Left lung (tissue), 10 donors: ENCODE results near the gene MAP3K12. TPM values are rescaled to one million over a fixed set of nuclear protein-coding genes. Genes with fewer than 3 reads are reported as not detected.
"Not testable (repeated sequence)": the region's sequence is repeated elsewhere in the genome, so short reads cannot be mapped to it uniquely, and the experiment has no call there.

Experiments used
- ATAC-seq: fragments of 200-7000 bp; cut with Tn5 transposase; one replicate; pipeline ENCODE4 v1.9.1; 2020; ENCODE audit warnings: moderate library complexity
- DNase-seq, 4 donors: peaks; one replicate each; pipeline ENCODE4 v3.0.0-alpha.2; 2013 to 2020
- H3K27ac ChIP-seq, 2 donors: fragments of 200-600 bp; sonication (generic) in 1 of 2; one replicate each; pipeline versions ENCODE4 v1.5.0 to v1.8.0; 2020 to 2021
- H3K27me3 ChIP-seq, 2 donors: fragments of 200-600 bp; sonication (generic) in 1 of 2; one replicate each; pipeline versions ENCODE4 v1.5.0 to v1.8.0; 2020 to 2021
- H3K36me3 ChIP-seq, 2 donors: fragments of 200-600 bp; sonication (generic) in 1 of 2; one replicate each; pipeline versions ENCODE4 v1.5.0 to v1.8.0; 2020 to 2021
- H3K4me1 ChIP-seq, 2 donors: fragments of 200-600 bp; one replicate each; pipeline ENCODE4 v1.8.0; 2021
- H3K4me3 ChIP-seq, 2 donors: fragments of 200-600 bp; sonication (generic) in 1 of 2; one replicate each; pipeline versions ENCODE4 v1.5.0 to v1.8.0; 2020 to 2021; ENCODE audit warnings: mild to moderate bottlenecking in 1 of 2
- H3K9me3 ChIP-seq, 2 donors: fragments of 200-600 bp; sonication (generic) in 1 of 2; one replicate each; pipeline versions ENCODE4 v1.5.0 to v1.8.0; 2020 to 2021
- intact Hi-C, 2 donors: fragments of 100-400 bp; cut with DNase I; formaldehyde crosslinking; loops; one replicate each; pipeline versions ENCODE4 v1.11.2 to v1.14.2; 2022
- polyA plus RNA-seq, 6 donors: library from polyadenylated mRNA; unstranded; fragments of 120-200 nt; gene quantifications; one replicate each; pipeline ENCODE4 v1.2.1, GENCODE V29; 2013; ENCODE audit not compliant: insufficient read length in 6 of 6
- total RNA-seq, 2 donors: library from RNA; stranded (reverse); fragmentation: NEBNext Ultra II Directional; extraction: Animal tissue kit (Norgen Biotek cat#: 25700); gene quantifications; one replicate each; pipeline ENCODE4 v1.2.1, GENCODE V29; 2021
- TF ChIP-seq, protein P1 (sequence below), 2 donors: fragments of 200-600 bp; sonication (generic) in 1 of 2; IDR thresholded peaks; one replicate each; pipeline versions ENCODE4 v1.5.0 to v1.8.0; 2021; ENCODE audit warnings: antibody characterized with exemption in 2 of 2
- donor health status: DM: no; HTN: yes; CAD: no.
- donor health status: DM: no; HTN: no; CAD: no.

MAP3K12 gene
- total and polyA plus RNA-seq, 8 donors, result 19.9 to 38.0 (median 31.1) TPM

DNA sequence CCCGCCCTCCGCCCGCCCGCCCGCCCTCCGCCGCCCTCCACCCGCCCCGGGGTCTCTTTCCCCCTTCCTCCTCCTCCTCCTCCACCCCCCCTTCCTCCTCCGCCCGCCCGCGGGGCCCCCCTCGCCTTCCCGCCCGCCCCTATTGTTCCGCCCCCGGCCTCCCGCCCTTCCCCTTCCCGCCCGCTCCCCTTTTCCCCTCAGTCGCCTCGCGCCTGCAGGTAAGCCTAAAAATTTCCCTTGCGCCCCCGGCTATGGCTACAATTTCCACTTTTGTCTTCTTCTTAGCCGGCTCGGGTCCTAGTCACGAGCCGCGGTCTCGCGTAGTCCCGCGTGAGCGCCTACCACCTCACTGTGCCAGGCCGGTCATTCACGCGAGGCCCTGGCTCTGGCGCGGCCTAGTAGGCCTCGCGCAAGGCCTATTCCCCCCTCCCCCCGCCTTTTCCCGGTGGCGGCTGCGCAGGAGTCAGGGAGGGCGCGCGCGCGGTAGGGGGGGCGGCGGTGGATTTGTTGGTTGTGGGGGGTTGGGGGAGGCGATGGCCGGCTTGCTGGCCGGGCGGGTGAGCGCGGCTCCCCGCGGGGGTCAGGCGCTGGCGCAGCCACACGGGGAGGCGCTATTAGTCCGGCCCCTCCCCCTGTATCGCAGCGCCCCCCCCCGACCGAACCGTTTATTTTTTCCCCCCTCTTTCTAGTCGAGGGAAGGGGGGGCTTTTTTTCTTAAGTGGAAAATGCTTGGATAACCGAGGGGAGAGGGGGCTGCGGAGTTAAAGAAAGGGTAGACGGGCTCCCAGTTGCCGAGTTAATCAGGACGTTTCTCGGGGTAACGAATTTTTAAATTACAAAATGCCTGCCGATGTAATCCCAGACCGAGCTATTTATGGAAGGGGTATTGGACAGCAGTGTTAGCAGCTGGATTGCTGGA is 46.8 kb downstream of the MAP3K12 start:
- peaks cover 4 to 52% of the 10 kb centered on the region in 2 donors for H3K36me3 ChIP-seq
- intact Hi-C loops, result no loop called here
- H3K4me3 ChIP-seq, result peak overlapping the region; percentile 54 to 69
- TF ChIP-seq, protein P1, sequence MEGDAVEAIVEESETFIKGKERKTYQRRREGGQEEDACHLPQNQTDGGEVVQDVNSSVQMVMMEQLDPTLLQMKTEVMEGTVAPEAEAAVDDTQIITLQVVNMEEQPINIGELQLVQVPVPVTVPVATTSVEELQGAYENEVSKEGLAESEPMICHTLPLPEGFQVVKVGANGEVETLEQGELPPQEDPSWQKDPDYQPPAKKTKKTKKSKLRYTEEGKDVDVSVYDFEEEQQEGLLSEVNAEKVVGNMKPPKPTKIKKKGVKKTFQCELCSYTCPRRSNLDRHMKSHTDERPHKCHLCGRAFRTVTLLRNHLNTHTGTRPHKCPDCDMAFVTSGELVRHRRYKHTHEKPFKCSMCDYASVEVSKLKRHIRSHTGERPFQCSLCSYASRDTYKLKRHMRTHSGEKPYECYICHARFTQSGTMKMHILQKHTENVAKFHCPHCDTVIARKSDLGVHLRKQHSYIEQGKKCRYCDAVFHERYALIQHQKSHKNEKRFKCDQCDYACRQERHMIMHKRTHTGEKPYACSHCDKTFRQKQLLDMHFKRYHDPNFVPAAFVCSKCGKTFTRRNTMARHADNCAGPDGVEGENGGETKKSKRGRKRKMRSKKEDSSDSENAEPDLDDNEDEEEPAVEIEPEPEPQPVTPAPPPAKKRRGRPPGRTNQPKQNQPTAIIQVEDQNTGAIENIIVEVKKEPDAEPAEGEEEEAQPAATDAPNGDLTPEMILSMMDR (IDR thresholded peaks at IDR 0.05), result peak in 1 of 2 donors; percentile 18
- H3K4me1 ChIP-seq, result peaks cover 14 to 38% of the 10 kb centered on the region in 2 donors
- DNase-seq, result peak; percentile 84 to 91 (median 86)
- no peaks in the 10 kb centered on the region for H3K27me3 ChIP-seq
- no peaks in the 10 kb centered on the region for H3K9me3 ChIP-seq
- H3K27ac ChIP-seq, result peak overlapping the region; percentile 92 to 94
- peak; percentile 82 for ATAC-seq

DNA sequence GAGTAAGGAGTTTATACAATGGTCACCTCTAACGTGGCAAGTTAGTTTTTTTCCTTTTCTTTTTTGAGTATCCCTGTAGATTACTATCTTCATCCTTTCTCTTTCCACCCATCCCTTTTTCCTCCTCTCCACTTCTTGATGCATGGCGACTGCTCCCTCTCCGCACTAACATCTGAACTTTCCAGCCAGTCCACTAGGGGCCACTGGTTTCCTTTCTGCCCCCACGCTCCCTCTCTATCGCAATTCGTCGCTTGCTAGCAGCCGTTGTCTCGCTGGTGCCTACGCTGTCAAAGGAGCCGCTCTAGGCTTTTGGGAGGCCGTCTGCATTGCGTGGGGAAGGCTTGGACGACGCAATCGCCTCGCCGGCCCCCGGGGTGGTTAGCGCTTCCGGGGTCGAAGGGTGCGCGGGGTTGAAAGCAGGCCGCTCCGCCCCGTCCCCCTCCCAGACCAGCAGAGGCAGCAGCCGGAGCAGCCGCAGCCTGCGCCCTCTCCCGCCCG is 47.5 kb downstream of the MAP3K12 start, which contains the start of gene PCBP2:
Gene PCBP2 (plus strand): TSS at position 442 of the 498 bp plus-strand sequence. CDS start 2,699 bp downstream, outside the sequence.
- Histone ChIP-seq H3K9me3 (no peaks in the 10 kb centered on the region), H3K36me3 (peaks cover 2 to 52% of the 10 kb centered on the region in 2 donors), H3K27me3 (no peaks in the 10 kb centered on the region), H3K4me3 (peak within 1 kb of the TSS; percentile 54 to 69), H3K4me1 (peaks cover 14 to 33% of the 10 kb centered on the region in 2 donors), H3K27ac (peak within 1 kb of the TSS; percentile 92 to 94)
- intact Hi-C loops, result no loop called here
- ATAC-seq (peak; percentile 94), DNase-seq (peak; percentile 98 to 99 (median 98))
- TF ChIP-seq, protein P1 (IDR thresholded peaks at IDR 0.05), result peak; percentile 82 to 89

DNA sequence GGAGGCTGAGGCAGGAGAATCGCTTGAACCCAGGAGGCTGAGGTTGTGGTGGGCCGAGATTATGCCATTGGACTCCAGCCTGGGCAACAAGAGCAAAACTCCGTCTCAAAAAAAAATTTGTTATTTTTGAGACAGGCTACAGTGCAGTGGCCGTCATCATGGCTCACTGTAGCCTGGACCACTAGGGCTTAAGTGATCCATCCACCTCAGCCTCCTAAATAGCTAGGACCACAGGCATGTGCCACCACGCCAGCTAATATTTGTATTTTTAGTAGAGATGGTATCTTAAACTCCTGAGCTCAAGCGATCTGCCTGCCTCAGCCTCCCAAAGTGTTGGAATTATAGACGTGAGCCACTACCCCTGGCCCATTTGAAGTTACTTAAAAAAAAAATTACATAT is 48.3 kb downstream of the MAP3K12 start:
- Histone ChIP-seq H3K27ac (peak overlapping the region in 1 of 2 donors; percentile 94), H3K36me3 (peaks cover 0 to 52% of the 10 kb centered on the region in 2 donors), H3K9me3 (no peaks in the 10 kb centered on the region), H3K4me3 (no peak overlapping the region), H3K4me1 (peaks cover 14 to 34% of the 10 kb centered on the region in 2 donors), H3K27me3 (no peaks in the 10 kb centered on the region)
- intact Hi-C loops, result no loop called here
- TF ChIP-seq, protein P1 (IDR thresholded peaks at IDR 0.05), result no peak
- no peak for ATAC-seq
- no peak for DNase-seq

DNA sequence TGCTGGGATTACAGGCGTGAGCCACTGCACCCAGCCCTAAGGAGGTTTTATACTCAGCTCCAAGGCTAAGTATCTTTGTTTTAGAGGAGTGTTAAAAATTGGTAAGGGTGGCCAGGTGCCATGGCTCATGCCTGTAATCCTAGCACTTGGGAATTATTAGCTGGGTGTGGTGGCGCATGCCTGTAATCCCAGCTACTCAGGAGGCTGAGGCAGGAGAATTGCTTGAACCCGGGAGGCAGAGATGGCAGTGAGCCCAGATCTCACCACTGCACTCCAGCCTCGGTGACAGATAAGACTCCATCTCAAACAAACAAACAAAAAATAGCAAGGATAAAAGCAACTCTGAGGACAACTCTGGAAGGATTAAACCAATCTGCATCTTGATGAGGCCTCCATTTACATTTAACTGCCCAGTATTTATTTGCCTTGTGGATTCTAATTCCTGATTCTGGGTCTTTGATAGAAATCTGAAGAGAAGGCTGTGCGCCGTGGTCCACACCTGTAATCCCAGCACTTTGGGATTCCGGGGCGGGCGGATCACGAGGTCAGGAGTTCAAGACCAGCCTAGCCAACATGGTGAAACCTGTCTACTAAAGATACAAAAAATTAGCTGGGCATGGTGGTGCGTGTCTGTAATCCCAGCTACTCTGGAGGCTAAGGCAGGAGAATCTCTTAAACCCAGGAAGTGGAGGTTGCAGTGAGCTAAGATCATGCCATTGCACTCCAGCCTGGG is 54.5 kb downstream of the MAP3K12 start:
- intact Hi-C loops, H3K9me3 ChIP-seq, H3K4me3 ChIP-seq, ATAC-seq, H3K27ac ChIP-seq, H3K27me3 ChIP-seq: not testable (repeated sequence)
- peaks cover 15 to 38% of the 10 kb centered on the region in 2 donors for H3K4me1 ChIP-seq
- DNase-seq, result peak in 1 of 4 donors; percentile 6
- peaks cover 0 to 55% of the 10 kb centered on the region in 2 donors for H3K36me3 ChIP-seq

DNA sequence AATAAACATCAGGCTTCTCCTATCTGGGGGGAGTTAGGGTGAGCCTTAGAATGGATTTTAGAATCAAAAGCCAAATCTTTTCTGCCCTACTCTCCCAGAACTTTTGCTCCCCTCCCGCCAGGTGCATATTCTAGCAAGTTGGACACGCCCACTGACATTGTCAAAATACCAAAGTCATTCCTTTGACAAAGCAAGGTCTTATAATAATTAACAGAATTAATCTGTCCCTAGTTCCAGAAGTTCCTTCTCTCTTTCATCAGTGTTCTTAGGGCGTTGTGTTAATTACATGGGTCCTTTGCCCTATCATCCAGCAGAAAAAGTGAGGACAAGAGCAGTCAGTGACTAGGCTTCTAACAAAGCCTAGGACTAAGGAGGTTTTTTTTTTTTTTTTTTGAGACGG is 55.3 kb downstream of the MAP3K12 start:
- ATAC-seq (no peak), DNase-seq (no peak)
- Histone ChIP-seq H3K27ac (no peak overlapping the region), H3K36me3 (peaks cover 0 to 55% of the 10 kb centered on the region in 2 donors), H3K9me3 (no peaks in the 10 kb centered on the region), H3K4me3 (no peak overlapping the region), H3K27me3 (no peaks in the 10 kb centered on the region), H3K4me1 (peaks cover 15 to 38% of the 10 kb centered on the region in 2 donors)
- intact Hi-C loops, result no loop called here
- TF ChIP-seq, protein P1 (IDR thresholded peaks at IDR 0.05), result no peak
